GM12872 (cell line): ENCODE measurements around the gene CAMK1D.

Experiments
- TF ChIP-seq, protein P1 (sequence below): IDR thresholded peaks from 3 replicates; pipeline ENCODE4 v1.5.1; 2011; ENCODE audit warnings: low read depth, mild to moderate bottlenecking, low read length, moderate library complexity; ENCODE audit not compliant: insufficient read depth

The CAMK1D gene

GRCh38 chr10:12589291-12589690 is 239.9 kb downstream of the CAMK1D start:
- TF ChIP-seq, protein P1, sequence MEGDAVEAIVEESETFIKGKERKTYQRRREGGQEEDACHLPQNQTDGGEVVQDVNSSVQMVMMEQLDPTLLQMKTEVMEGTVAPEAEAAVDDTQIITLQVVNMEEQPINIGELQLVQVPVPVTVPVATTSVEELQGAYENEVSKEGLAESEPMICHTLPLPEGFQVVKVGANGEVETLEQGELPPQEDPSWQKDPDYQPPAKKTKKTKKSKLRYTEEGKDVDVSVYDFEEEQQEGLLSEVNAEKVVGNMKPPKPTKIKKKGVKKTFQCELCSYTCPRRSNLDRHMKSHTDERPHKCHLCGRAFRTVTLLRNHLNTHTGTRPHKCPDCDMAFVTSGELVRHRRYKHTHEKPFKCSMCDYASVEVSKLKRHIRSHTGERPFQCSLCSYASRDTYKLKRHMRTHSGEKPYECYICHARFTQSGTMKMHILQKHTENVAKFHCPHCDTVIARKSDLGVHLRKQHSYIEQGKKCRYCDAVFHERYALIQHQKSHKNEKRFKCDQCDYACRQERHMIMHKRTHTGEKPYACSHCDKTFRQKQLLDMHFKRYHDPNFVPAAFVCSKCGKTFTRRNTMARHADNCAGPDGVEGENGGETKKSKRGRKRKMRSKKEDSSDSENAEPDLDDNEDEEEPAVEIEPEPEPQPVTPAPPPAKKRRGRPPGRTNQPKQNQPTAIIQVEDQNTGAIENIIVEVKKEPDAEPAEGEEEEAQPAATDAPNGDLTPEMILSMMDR = no peak

GRCh38 chr10:12589791-12590190 is 240.4 kb downstream of the CAMK1D start:
- TF ChIP-seq, protein P1 = no peak

DNA sequence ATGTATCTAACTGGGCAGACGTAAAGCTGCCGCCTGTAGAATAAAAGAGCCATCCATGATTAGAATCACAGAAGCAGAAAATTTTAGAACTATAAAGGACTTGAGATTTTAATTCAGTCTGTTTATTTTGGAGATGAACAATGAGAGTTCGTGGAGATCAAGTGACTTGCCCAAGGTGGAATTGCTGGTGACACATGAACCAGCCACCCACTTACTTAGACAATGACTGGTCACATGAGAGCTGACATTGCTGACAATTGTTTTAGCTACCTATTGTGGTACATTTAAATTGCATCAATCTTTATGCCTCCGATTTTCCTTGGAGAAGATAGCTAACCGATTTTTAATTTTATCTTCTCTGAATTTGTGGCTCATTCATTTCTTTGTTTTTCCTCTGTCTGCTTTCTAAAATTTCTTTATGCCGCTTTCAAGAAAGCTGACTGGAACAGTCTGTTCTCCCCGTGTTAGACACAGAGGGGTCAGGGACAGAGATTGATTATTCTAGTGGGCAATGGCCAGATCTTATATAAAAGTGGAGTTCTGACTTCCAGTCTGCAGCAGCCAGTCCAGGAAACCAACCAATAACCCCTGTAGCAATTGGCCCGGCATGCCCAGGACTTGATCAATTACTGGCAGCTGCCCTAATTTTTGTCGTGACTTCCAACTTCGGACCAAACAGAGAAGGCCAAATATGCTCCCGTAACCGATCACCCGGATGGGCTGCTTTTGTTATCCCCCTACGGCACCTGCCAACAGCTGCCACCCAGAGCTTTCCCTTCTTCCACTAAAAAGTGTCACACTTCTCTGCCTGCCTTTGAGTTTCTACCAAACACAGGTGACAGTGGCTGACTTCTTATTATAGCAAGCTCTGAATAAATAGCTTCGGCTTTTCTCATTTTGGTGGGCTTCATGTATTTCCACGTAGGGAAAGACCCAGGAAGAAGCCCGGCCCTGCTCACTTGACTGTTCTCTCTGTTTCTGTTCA is 241.6 kb downstream of the CAMK1D start:
- TF ChIP-seq, protein P1 = no peak

DNA sequence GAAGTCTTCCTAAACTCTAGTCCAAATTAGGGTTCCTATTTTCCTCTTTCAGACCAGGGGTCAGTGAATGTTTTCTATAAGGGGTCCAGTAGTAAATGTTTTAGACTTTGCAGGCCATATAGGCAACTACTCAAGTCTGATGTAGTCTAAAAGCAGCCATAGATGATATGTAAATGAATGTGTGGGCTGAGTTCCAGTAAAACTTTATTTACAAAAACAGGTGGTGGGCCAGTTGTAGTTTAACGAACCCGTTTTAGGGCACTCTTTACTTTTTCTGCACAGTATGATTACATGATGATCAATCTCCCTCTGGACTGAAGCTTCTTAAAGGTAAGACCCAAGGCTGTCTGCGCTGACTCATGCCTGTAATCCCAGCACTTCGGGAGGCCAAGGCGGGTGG is 243.6 kb downstream of the CAMK1D start:
- TF ChIP-seq, protein P1 = no peak

- TF ChIP-seq, protein P1 = no peak
These were observed 245.1 kb downstream of the CAMK1D start for GRCh38 chr10:12594448-12594944.

DNA sequence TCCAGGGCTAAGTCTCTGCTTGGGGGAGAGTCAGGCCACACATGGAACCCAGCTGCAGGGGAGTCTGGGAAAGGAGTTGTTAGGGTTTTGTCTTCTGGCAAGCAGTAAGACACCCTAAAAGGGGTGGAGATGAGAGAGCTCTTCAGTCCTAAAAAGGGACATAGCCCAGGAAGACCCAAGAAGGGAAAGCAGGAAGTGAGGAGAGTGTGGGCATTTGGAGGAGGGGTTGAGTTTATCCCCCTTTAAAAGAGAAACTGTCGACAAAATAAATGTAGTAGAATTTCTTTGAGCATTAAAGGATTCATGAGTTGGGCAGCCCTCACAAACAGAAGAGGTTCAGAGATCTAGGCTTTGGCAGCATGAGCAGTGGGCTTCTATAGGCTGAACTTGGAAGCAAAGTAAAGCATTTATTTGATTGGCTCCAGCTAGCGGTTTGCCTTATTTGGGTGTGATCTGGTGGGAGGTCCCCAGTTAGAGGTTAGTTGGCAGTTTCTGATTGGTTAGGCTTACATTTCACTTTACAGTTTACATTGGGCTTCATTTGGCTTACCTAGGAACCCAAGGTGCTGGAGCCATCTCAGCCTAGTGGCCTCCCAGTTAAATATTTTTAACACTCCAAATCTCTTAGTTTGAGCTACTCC is 246.7 kb downstream of the CAMK1D start:
- TF ChIP-seq, protein P1 = no peak

- TF ChIP-seq, protein P1 = no peak
These were observed 247.8 kb downstream of the CAMK1D start for GRCh38 chr10:12597176-12597575.
